Neuronal stem cell (in vitro differentiated cells): ENCODE results near the gene XRRA1.

ENCODE experiments used
- DNase-seq: peaks from one replicate; pipeline ENCODE4 v3.0.0-alpha.2; 2013; ENCODE audit warnings: low spot score
- H2AFZ ChIP-seq: one replicate; pipeline ENCODE4 v1.6.1; 2013; ENCODE audit warnings: mild to moderate bottlenecking, low read length, inconsistent platforms
- H2AK5ac ChIP-seq: 2 replicates; pipeline ENCODE4 v1.6.1; 2013; ENCODE audit warnings: low read depth, mild to moderate bottlenecking, inconsistent platforms, low read length, moderate library complexity, mixed read lengths
- H2BK120ac ChIP-seq: 2 replicates; pipeline ENCODE4 v1.6.1; 2013; ENCODE audit warnings: low read depth, mild to moderate bottlenecking, inconsistent platforms, low read length, moderate library complexity, mixed read lengths
- H2BK12ac ChIP-seq: one replicate; pipeline ENCODE4 v1.6.1; 2013; ENCODE audit warnings: low read length, inconsistent platforms
- H2BK15ac ChIP-seq: 2 replicates; pipeline ENCODE4 v1.6.1; 2013; ENCODE audit warnings: mild to moderate bottlenecking, low read length, inconsistent platforms, mixed read lengths
- H2BK5ac ChIP-seq: one replicate; pipeline ENCODE4 v1.6.1; 2013; ENCODE audit warnings: inconsistent platforms, mild to moderate bottlenecking, low read length, moderate library complexity
- H3K14ac ChIP-seq: one replicate; pipeline ENCODE4 v1.6.1; 2013; ENCODE audit warnings: low read length, inconsistent platforms
- H3K18ac ChIP-seq: 2 replicates; pipeline ENCODE4 v1.6.1; 2013; ENCODE audit warnings: low read length, inconsistent platforms
- H3K23ac ChIP-seq: 2 replicates; pipeline ENCODE4 v1.6.1; 2013; ENCODE audit warnings: low read depth, mild to moderate bottlenecking, mixed read lengths, low read length, inconsistent platforms; ENCODE audit not compliant: poor library complexity
- H3K27ac ChIP-seq: replicated peaks from 3 replicates; pipeline ENCODE4 v1.5.1; 2013; ENCODE audit warnings: low read length, inconsistent platforms
- H3K27me3 ChIP-seq, 3 experiments: 2 replicates each; pipeline ENCODE4 v1.6.1; 2013; ENCODE audit warnings: low read length in 3 of 3, mild to moderate bottlenecking in 2 of 3, inconsistent platforms in 1 of 3, low read depth in 1 of 3, mixed read lengths in 1 of 3, moderate library complexity in 1 of 3; ENCODE audit not compliant: control insufficient read depth in 3 of 3, insufficient read depth in 3 of 3
- H3K36me3 ChIP-seq, 2 donors: replicated peaks in 1 of 2; 2 replicates each; pipeline ENCODE4 v1.6.1; 2013; ENCODE audit warnings: low read length in 2 of 2; ENCODE audit not compliant: control insufficient read depth in 2 of 2, insufficient read depth in 2 of 2
- H3K4ac ChIP-seq: 2 replicates; pipeline ENCODE4 v1.6.1; 2013; ENCODE audit warnings: inconsistent platforms, mild to moderate bottlenecking, low read length, moderate library complexity
- H3K4me1 ChIP-seq, 2 donors: 1 replicate in 1 of 2; 2 replicates in 1 of 2; pipeline ENCODE4 v1.6.1; 2013; ENCODE audit warnings: low read length in 2 of 2, low read depth in 1 of 2; ENCODE audit not compliant: control insufficient read depth in 2 of 2, insufficient read depth in 1 of 2
- H3K4me2 ChIP-seq: one replicate; pipeline ENCODE4 v1.6.1; 2013; ENCODE audit warnings: mild to moderate bottlenecking, low read length, inconsistent platforms; ENCODE audit not compliant: insufficient read depth, poor library complexity, severe bottlenecking
- H3K4me3 ChIP-seq, 2 donors: 2 replicates each; pipeline ENCODE4 v1.5.1; 2013; ENCODE audit warnings: low read length in 2 of 2, mild to moderate bottlenecking in 2 of 2, inconsistent platforms in 1 of 2, moderate library complexity in 1 of 2
- H3K79me1 ChIP-seq: one replicate; pipeline ENCODE4 v1.6.1; 2013; ENCODE audit warnings: low read depth, mild to moderate bottlenecking, inconsistent platforms, low read length, moderate library complexity
- H3K9ac ChIP-seq: one replicate; pipeline ENCODE4 v1.6.1; 2013; ENCODE audit warnings: mild to moderate bottlenecking, low read depth, low read length, inconsistent platforms; ENCODE audit not compliant: poor library complexity
- H3K9me3 ChIP-seq, 2 donors: replicated peaks in 1 of 2; 2 replicates each; pipeline versions ENCODE3 to v1.6.1; 2013; ENCODE audit warnings: low read length in 2 of 2, mild to moderate bottlenecking in 2 of 2, inconsistent platforms in 1 of 2, low read depth in 1 of 2, mixed read lengths in 1 of 2, moderate library complexity in 1 of 2; ENCODE audit not compliant: control insufficient read depth in 2 of 2, insufficient read depth in 1 of 2
- H4K8ac ChIP-seq: one replicate; pipeline ENCODE4 v1.6.1; 2013; ENCODE audit warnings: low read depth, mild to moderate bottlenecking, inconsistent platforms, low read length, moderate library complexity
- H4K91ac ChIP-seq: one replicate; pipeline ENCODE4 v1.6.1; 2013; ENCODE audit warnings: low read length, low read depth, mild to moderate bottlenecking, inconsistent platforms; ENCODE audit not compliant: poor library complexity
- WGBS, 2 donors: extraction: QIAGEN DNeasy Blood & Tissue Kit; methylation state at CpG; one replicate each; pipeline ENCODE4 v1.1.7; 2013; ENCODE audit warnings: missing lambda C conversion rate in 2 of 2, mixed read lengths in 1 of 2; ENCODE audit not compliant: insufficient read length in 2 of 2, insufficient replicate concordance in 1 of 2; ENCODE audit errors: extremely low coverage in 2 of 2; 5-methylcytosine and 5-hydroxymethylcytosine counted together

Gene XRRA1

DNA sequence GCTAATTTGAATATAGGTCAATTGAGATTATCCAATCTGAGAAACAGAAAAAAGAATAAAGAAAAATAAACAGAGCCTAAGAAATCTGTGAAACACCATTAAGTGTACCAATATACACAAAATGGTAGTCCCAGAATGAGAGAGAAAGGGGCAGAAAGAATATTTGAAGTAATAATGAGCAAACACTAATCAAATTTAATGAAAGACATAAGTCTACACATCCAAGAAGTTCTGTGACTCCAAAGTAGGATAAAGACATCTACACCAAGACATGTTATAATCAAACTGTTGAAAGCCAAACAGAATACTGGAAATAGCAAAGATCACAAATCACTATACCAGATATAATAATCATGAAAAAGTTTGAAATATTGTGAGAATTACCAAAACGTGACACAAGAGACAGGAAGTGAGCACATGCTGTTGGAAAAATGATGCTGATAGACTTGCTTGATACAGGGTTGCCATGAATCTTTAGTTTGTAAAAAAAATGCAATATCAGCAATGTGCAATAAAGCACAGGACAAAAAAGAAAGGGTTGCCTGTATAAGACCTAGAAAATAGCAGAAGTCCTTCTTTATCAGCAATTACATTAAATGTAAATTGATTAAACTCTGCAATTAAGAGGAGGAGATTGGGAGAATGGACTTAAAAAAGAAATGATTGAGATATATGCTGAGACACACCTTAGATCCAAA lies 124.5 kb downstream of the XRRA1 start:
- no peak overlapping the region for H2BK12ac ChIP-seq
- H2BK120ac ChIP-seq = no peak overlapping the region
- H2AK5ac ChIP-seq = no peak overlapping the region
- H3K4me3 ChIP-seq = no peak overlapping the region
- H3K23ac ChIP-seq = no peak overlapping the region
- no peak overlapping the region for H4K91ac ChIP-seq
- H2AFZ ChIP-seq = no peak overlapping the region
- WGBS, 2 donors = no CpG with 5 or more reads among the region's 1 CpG
- H3K9ac ChIP-seq = no peak overlapping the region
- H2BK5ac ChIP-seq = no peak overlapping the region
- peaks cover 19 to 61% of the 10 kb centered on the region in 2 donors for H3K9me3 ChIP-seq
- H3K27me3 ChIP-seq = no peaks in the 10 kb centered on the region
- H4K8ac ChIP-seq = no peak overlapping the region
- H2BK15ac ChIP-seq = no peak overlapping the region
- peaks cover 15 to 89% of the 10 kb centered on the region in 2 donors for H3K36me3 ChIP-seq
- H3K4me2 ChIP-seq = no peak overlapping the region
- H3K27ac ChIP-seq = no peak overlapping the region
- H3K79me1 ChIP-seq = no peaks in the 10 kb centered on the region
- no peak for DNase-seq
- H3K4ac ChIP-seq = no peak overlapping the region
- no peak overlapping the region for H3K18ac ChIP-seq
- H3K4me1 ChIP-seq = no peaks in the 10 kb centered on the region
- no peak overlapping the region for H3K14ac ChIP-seq

DNA sequence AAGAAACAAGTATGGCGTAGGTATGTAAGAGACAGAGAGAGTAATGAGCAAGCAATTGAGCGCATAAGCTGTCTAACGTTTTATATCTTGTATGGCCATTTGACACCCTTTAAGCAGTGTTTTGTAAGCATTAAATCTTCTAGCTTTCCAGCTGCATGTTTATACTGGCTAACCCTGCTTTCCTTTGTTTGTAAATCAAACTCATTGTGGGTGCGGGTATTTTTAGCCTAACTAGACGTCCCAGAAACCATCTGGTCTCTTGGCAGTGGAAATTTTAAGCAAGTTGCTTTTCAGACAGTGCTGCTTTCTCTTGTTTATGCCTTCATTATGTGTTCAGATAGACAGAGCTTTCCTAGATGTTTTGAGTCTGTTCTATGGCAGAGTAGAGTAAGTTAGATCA lies 126.7 kb downstream of the XRRA1 start:
- Histone ChIP-seq H3K4me3 (no peak overlapping the region), H3K4me1 (no peaks in the 10 kb centered on the region), H3K9ac (no peak overlapping the region), H2BK15ac (no peak overlapping the region), H4K8ac (no peak overlapping the region), H2AK5ac (no peak overlapping the region), H3K79me1 (no peaks in the 10 kb centered on the region), H3K4me2 (no peak overlapping the region), H4K91ac (no peak overlapping the region), H2BK5ac (no peak overlapping the region), H3K36me3 (peaks cover 14 to 93% of the 10 kb centered on the region in 2 donors), H3K14ac (no peak overlapping the region), H2AFZ (no peak overlapping the region), H3K27me3 (no peaks in the 10 kb centered on the region), H3K27ac (no peak overlapping the region), H2BK120ac (no peak overlapping the region), H3K18ac (no peak overlapping the region), H3K4ac (no peak overlapping the region), H3K23ac (no peak overlapping the region), H2BK12ac (no peak overlapping the region), H3K9me3 (peaks cover 18 to 44% of the 10 kb centered on the region in 2 donors)
- DNase-seq = no peak
- WGBS, 2 donors = no CpG with 5 or more reads among the region's 5 CpGs

DNA sequence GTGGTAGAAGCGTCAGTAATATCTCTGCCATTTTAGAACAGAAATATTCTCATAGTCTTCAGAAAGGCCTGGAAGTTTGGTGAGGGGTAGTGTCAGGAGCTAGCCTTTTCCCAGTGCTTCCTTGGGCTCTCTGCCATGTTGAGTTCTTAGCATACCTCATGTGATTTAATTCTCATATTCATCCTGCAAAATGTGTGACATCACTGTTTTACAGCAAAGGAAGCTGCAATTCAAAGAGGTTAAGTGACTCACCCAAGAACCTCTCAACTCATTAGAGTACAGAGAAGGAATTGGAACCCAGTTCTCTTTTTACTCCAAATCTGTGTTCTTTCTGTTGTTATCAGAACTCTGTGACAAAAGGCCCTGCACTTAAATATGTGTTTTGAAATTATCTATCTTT lies 128.1 kb downstream of the XRRA1 start:
- no peak overlapping the region for H3K18ac ChIP-seq
- no peak overlapping the region for H3K4ac ChIP-seq
- no peak overlapping the region for H3K14ac ChIP-seq
- no peak overlapping the region for H2BK5ac ChIP-seq
- no peak overlapping the region for H3K27ac ChIP-seq
- no peak overlapping the region for H4K91ac ChIP-seq
- peaks cover 0 to 2% of the 10 kb centered on the region in 2 donors for H3K4me1 ChIP-seq
- H3K79me1 ChIP-seq = no peaks in the 10 kb centered on the region
- H4K8ac ChIP-seq = no peak overlapping the region
- no peaks in the 10 kb centered on the region for H3K27me3 ChIP-seq
- no CpG with 5 or more reads among the region's 1 CpG for WGBS, 2 donors
- peaks cover 5 to 87% of the 10 kb centered on the region in 2 donors for H3K36me3 ChIP-seq
- no peak overlapping the region for H3K9ac ChIP-seq
- no peak overlapping the region for H3K4me2 ChIP-seq
- no peak overlapping the region for H2AK5ac ChIP-seq
- no peak overlapping the region for H2BK15ac ChIP-seq
- H2AFZ ChIP-seq = no peak overlapping the region
- no peak overlapping the region for H2BK120ac ChIP-seq
- no peak overlapping the region for H3K4me3 ChIP-seq
- no peak overlapping the region for H3K23ac ChIP-seq
- no peak overlapping the region for H2BK12ac ChIP-seq
- peaks cover 7 to 30% of the 10 kb centered on the region in 2 donors for H3K9me3 ChIP-seq
- DNase-seq = no peak

DNA sequence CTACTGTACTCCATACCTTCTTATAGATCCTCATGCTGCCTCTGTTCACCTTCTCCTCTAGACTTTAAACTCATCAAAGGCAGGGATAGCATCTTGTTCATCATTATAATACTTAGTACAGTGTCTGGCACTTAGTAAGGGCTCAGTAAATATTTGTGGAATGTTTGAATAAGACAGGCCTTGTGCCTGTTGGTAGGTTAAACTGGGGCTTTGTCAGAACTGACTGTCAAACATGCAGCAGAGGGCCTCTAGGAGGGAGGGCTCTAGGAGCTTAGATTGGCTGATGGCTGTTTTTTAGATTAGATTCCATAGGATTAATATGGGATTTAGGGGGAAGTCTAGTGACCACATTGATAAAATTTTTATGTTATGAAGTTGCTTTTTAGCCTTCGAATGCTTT lies 129.5 kb downstream of the XRRA1 start:
- peaks cover 5 to 80% of the 10 kb centered on the region in 2 donors for H3K36me3 ChIP-seq
- H2BK120ac ChIP-seq = no peak overlapping the region
- WGBS, 2 donors = no CpG with 5 or more reads among the region's 1 CpG
- H2AK5ac ChIP-seq = no peak overlapping the region
- H3K14ac ChIP-seq = no peak overlapping the region
- DNase-seq = no peak
- no peak overlapping the region for H4K91ac ChIP-seq
- H3K27ac ChIP-seq = no peak overlapping the region
- no peak overlapping the region for H2BK12ac ChIP-seq
- H2BK5ac ChIP-seq = no peak overlapping the region
- H3K18ac ChIP-seq = no peak overlapping the region
- H2AFZ ChIP-seq = no peak overlapping the region
- no peak overlapping the region for H3K4me3 ChIP-seq
- no peaks in the 10 kb centered on the region for H3K79me1 ChIP-seq
- H3K9me3 ChIP-seq = peaks cover 7 to 17% of the 10 kb centered on the region in 2 donors
- no peaks in the 10 kb centered on the region for H3K27me3 ChIP-seq
- no peak overlapping the region for H2BK15ac ChIP-seq
- H3K23ac ChIP-seq = no peak overlapping the region
- H3K9ac ChIP-seq = no peak overlapping the region
- H3K4me2 ChIP-seq = no peak overlapping the region
- no peak overlapping the region for H4K8ac ChIP-seq
- H3K4me1 ChIP-seq = peaks cover 0 to 2% of the 10 kb centered on the region in 2 donors
- no peak overlapping the region for H3K4ac ChIP-seq
